Left hindlimb (tissue), 1 donor: Measurements from ENCODE around the gene UBE3D.
"Not testable (repeated sequence)": the region's sequence is repeated elsewhere in the genome, so short reads cannot be mapped to it uniquely, and the experiment has no call there.

ENCODE experiments used
- DNase-seq: peaks from one replicate; pipeline ENCODE4 v3.0.0-alpha.2; 2018

The UBE3D gene

GRCh38 chr6:82971877-82972460 is 93.7 kb downstream of the UBE3D start:
- no peak for DNase-seq

DNA sequence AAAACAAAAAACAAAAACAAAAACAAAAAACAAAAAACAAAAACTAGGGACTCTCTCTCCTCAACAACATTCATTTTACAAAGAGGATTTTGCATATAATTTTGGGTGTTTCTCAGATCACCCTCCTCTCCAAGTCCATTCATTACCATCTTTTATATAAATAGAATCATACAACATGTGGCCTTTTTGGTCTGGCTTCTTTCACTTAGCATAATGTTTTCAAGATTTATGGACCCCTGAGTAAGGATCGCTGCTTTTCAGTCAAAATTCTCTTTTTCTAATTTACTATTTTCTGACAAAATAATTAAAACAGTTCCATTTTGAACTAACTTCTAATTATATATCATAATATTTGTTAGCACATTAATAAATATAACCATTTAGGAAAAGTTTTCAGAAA is 94.8 kb downstream of the UBE3D start:
- no peak for DNase-seq

DNA sequence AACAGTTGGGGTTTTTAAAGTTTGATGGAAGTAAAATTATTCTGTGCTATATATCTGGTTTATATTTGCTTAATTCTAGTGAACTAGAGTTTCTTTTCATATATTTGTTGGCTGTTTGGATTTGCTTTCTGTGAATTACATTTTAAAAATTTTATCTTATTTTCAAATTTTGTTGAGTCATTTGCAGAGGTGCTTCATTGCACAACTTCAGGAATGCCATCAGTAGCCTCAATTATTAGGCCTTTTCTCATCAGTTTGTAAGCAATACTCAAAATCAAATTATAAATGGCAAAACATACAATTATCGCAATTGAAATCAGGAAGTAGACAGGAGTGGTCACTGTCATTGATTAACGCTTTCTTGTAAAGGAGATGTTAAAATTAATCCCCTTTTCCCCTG is 96.9 kb downstream of the UBE3D start:
- no peak for DNase-seq

- DNase-seq: no peak
These were observed 102.3 kb downstream of the UBE3D start for GRCh38 chr6:82963191-82963925.

DNA sequence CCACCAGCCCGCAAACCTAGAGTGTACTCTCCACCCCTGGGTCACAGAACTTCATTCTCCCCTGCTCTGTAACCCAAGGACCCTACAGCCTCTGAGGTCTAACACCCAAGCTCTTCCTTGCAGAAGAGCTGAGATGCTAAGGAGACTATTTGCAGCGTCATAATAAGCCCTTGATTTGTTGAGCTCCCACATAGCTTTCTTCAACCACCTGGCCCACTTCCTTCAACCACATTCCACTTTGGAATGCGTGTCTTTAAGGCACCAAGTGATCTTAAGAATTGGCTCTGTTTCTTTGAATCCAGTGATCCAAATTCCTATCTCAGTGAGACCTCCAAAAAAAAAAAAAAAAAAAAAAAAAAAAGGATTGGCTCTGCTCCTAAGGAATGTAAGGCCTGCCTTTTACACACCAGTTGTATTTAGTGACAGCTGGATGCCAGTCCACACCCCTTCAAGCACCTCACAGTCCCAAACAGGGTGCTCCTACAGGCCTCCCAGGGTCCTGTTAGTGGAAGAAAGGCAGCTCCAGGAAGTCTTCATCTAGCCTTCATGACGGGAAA is 106.2 kb downstream of the UBE3D start:
- no peak for DNase-seq

- no peak for DNase-seq
These were observed 107.1 kb downstream of the UBE3D start for GRCh38 chr6:82958551-82958950.

- DNase-seq: no peak
These were observed 107.8 kb downstream of the UBE3D start for GRCh38 chr6:82957868-82958245.

DNA sequence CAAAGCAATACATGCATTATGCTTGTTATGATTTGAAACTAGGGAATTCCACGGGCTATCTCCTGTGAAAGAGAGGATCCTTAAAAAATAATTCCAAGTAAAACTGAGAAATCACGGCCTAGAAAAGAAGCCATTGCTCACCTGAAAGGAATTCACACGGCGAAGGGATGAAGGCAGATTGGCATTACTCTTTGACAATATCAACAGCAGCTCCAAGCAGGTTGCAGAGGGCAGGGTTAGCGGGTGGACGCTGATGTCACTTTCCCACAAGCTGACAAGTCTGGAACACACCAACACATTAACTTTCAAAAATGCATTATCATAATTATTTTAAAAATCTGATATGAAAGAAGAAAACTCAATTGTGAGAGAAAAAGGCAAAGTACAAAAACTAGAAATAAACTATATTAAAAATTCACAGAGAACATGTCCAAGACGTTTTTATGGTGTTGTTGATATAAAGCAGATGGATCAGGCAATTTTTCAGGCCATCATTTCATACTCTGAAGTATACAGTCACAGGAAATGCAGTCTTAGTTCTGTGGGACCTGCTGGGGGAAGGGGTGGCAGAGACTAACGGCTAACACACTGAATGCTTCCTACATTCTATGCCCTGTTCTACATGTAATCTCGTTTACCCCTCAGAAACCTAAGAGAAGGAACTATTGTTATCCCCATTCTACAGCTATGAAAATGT is 108.3 kb downstream of the UBE3D start:
- no peak for DNase-seq

GRCh38 chr6:82955841-82956240 is 109.8 kb downstream of the UBE3D start:
- DNase-seq: no peak

GRCh38 chr6:82954937-82955577 is 110.6 kb downstream of the UBE3D start:
- no peak for DNase-seq

DNA sequence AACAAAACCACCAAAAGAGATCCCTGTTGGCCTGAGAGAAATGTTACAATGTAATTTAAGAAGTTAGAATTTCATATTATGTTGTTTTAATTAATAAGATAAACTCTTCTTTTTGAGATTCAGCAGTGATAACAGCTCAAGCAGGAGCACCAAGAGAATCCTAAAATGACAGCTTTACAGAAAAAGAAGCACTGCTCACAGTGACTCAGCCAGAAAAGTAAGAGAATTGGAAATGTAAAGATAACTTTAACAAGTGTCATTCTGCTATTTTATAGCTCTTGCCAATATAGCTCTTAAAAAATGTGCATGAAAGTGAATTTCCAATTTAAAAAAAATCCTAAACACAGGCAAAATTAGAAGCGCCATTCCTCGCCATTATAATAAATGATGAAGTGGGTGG is 111.3 kb downstream of the UBE3D start:
- no peak for DNase-seq

GRCh38 chr6:82953871-82954270 is 111.8 kb downstream of the UBE3D start:
- no peak for DNase-seq

GRCh38 chr6:82951935-82952334 is 113.7 kb downstream of the UBE3D start:
- DNase-seq: no peak

GRCh38 chr6:82951389-82951788 is 114.3 kb downstream of the UBE3D start:
- no peak for DNase-seq

DNA sequence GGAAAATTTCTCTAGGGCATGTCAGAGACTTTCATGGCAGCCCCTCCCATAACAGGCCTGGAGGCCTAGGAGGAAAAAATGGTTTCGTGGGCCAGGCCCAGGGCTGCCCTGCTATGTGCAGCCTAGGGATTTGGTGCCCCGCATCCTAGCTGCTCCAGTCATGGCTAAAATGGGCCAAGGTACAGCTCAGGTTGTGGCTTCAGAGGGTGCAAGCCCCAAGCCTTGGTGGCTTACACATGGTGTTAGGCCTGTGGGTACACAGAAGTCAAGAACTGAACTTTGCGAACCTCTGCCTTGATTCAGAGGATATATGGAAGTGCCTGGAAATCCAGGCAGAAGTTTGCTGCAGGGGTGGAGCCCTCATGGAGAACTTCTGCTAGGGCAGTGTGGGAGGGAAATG is 134.7 kb downstream of the UBE3D start:
- not testable (repeated sequence) for DNase-seq

GRCh38 chr6:82924799-82925535 is 140.7 kb downstream of the UBE3D start:
- no peak for DNase-seq

DNA sequence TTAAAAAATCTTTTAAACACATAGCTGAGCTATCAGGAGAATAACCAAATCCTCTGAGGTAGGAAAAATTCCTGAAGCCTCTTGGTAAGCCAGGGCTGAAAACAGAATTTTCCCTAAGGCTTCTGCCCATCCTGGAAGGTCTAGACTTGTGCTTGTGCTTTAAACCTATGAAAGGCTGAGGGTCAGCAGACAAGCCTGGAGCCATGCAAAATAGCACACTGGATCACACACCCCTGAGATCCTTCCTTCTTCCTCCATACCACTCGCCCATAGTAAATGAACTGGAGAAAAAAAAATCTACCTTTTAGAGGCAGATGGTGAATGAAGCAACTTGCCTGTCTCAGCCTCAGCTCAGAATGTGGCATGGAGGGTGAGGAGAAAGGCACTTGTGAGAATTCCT is 144.4 kb downstream of the UBE3D start:
- DNase-seq: no peak

DNA sequence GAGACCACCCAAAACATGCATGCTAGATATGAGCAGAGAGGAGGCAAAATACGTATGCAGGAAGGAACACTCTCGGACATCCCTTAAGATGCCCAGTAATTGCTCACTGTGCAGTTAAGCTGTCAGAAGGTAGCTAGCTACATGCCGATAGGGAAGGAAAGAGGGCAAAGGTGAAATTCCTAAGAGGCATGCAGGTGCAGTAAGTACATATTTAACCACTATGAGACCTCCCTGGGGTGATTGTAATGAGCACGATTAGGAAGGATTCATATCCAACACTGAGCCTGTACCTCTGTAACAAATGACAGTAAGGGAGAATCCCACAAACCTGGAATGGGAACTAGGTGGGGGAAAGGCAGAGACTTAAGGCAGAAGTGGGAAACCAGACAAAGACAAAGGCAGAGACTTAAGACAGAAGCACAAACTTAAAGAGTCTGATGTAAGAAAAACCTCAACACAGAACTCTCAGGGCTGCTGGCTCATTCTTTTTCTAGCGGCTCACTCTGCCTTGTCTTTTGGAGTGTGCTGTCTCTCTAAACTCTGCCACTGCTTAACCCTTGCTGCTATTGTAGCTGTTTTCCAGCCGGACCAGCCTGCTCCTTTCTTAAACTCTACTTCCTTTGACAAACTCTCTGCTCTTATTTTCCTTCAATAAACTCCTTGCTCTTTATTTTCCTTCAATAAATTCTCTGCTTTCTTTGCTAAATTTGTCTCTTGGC is 148.1 kb downstream of the UBE3D start:
- no peak for DNase-seq

GRCh38 chr6:82915666-82916065 is 150.0 kb downstream of the UBE3D start:
- DNase-seq: no peak

- DNase-seq: no peak
These were observed 151.1 kb downstream of the UBE3D start for GRCh38 chr6:82914511-82914910.

DNA sequence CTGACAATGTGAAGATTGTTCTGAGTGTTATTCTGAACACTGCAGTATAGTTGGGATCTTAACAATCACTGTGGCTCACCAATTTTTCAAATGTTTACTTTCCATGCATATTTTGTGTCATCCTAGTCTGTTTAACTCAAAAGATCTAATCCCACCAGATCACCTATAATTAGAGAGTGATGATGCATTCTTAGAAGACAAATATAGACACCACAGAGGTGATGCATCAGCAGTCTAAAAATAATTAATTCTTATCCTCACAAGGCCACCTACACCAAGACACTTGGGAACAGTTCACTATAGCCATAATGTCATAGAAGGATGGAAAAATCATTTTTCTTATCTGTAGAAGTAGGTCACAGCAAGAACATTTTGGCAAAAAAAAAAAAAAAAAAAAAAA is 154.8 kb downstream of the UBE3D start:
- DNase-seq: no peak

- no peak for DNase-seq
These were observed 155.2 kb downstream of the UBE3D start for GRCh38 chr6:82910395-82910794.
